Measurements from ENCODE around the gene PTPN13.
"Not testable (repeated sequence)": the region's sequence is repeated elsewhere in the genome, so short reads cannot be mapped to it uniquely, and the experiment has no call there.

Gene PTPN13

DNA sequence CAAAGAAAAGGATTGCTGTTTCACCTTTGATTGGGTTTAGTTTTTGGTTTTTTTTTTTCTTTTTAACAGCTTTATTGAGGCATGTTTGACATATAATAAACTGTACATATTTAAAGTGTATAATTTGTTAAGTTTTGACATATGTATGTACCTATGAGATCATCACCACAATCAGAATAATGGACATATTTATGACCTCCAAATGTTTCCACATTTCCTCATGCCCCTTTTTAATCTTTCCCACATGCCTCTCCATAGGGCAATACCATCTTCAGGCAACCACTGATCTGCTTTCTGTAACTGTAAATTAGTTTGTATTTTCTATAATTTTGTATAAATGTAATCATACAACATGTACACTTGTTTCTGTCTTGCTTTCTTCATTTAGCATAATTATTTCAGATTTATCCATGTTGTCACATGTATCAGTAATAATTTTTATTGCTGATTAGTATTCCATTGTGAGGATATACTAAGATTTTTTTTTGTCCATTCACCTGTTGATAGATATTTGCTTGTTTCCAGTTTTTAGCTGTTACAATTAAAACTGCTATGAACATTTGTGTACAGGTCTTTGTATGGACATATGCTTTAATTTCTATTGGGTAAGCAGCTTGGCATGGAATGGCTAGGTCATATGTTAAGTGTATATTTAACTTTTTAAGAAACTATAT lies 33.5 kb downstream of the PTPN13 start:
- Histone ChIP-seq H3K9ac (ENCODE audit: low read length) (no peak overlapping the region), H3K27me3 (ENCODE audit: control insufficient read depth, insufficient read depth, low read length) (no peaks in the 10 kb centered on the region), H3K36me3 (ENCODE audit: control insufficient read depth, insufficient read depth, low read length) (no peaks in the 10 kb centered on the region), H3K27ac (ENCODE audit: low read depth, low read length) (no peak overlapping the region), H3K4me1 (ENCODE audit: control insufficient read depth, insufficient read depth, low read length) (no peaks in the 10 kb centered on the region), H3K4me3 (ENCODE audit: low read length) (no peak overlapping the region)

DNA sequence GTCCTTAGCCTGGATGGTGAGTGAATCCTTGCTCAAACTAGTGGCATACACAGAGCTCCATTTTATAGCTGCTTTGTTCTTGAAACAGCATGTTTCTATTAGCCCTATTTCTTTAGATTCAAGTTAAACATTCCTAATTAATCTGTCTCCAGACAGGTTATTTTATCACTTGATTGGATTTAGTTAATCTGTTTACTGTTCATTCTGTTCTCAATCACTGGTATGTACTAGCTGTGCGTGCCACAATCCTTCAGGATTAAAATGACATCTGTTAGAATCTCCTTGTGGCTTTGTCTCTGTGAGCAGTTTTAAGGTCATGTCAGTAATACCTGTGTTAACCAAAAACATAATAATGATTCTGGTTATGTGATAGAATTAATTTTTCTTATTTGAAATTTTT lies 36.5 kb downstream of the PTPN13 start:
- H3K4me1 ChIP-seq (ENCODE audit: control insufficient read depth, insufficient read depth, low read length) = peaks cover 4% of the 10 kb centered on the region
- no peak overlapping the region for H3K4me3 ChIP-seq (ENCODE audit: low read length)
- H3K9ac ChIP-seq (ENCODE audit: low read length) = no peak overlapping the region
- H3K36me3 ChIP-seq (ENCODE audit: control insufficient read depth, insufficient read depth, low read length) = no peaks in the 10 kb centered on the region
- no peaks in the 10 kb centered on the region for H3K27me3 ChIP-seq (ENCODE audit: control insufficient read depth, insufficient read depth, low read length)
- H3K27ac ChIP-seq (ENCODE audit: low read depth, low read length) = no peak overlapping the region

DNA sequence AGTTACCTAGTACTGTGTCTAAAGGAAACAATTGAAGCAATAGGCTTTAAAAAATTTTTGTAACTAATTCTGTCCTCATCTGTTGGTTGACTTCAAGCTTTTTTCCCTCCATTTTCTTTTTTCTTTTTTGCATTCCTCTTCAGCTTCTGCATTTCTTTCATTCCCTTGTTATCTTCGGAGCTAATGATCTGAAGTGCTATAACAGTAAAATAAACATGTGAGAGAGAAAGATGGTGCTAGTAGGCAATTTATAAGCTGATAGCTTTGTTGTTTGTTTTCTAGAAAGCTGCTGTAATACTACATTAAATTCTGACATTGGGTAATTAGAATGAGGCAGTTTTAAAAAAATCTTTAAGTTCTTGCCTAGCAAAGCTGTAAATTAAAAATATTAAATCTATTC lies 37.1 kb downstream of the PTPN13 start:
- peaks cover 4% of the 10 kb centered on the region for H3K4me1 ChIP-seq (ENCODE audit: control insufficient read depth, insufficient read depth, low read length)
- no peak overlapping the region for H3K4me3 ChIP-seq (ENCODE audit: low read length)
- no peak overlapping the region for H3K9ac ChIP-seq (ENCODE audit: low read length)
- no peaks in the 10 kb centered on the region for H3K36me3 ChIP-seq (ENCODE audit: control insufficient read depth, insufficient read depth, low read length)
- no peaks in the 10 kb centered on the region for H3K27me3 ChIP-seq (ENCODE audit: control insufficient read depth, insufficient read depth, low read length)
- no peak overlapping the region for H3K27ac ChIP-seq (ENCODE audit: low read depth, low read length)

DNA sequence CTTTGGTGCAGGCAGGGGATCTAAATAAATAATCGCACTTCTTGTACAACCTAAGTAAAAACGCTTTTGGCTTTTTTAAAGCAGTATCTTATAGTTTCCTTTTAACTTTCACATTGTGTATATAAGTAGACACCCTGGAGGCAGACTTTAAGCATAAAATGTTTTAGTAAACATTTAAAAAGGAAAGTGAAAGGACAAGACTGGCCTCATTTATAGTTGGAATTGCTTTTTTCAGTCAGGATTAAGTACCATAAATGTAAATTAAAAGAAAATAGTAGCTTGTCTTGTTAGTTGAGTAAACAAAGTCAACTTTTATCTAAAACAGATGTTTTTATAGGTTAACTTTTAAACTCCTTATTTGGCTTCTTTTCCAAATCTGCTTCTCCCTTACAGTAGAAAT lies 39.7 kb downstream of the PTPN13 start:
- Histone ChIP-seq H3K4me3 (ENCODE audit: low read length) (no peak overlapping the region), H3K4me1 (ENCODE audit: control insufficient read depth, insufficient read depth, low read length) (peaks cover 4% of the 10 kb centered on the region), H3K9ac (ENCODE audit: low read length) (no peak overlapping the region), H3K27ac (ENCODE audit: low read depth, low read length) (no peak overlapping the region), H3K27me3 (ENCODE audit: control insufficient read depth, insufficient read depth, low read length) (no peaks in the 10 kb centered on the region), H3K36me3 (ENCODE audit: control insufficient read depth, insufficient read depth, low read length) (no peaks in the 10 kb centered on the region)

DNA sequence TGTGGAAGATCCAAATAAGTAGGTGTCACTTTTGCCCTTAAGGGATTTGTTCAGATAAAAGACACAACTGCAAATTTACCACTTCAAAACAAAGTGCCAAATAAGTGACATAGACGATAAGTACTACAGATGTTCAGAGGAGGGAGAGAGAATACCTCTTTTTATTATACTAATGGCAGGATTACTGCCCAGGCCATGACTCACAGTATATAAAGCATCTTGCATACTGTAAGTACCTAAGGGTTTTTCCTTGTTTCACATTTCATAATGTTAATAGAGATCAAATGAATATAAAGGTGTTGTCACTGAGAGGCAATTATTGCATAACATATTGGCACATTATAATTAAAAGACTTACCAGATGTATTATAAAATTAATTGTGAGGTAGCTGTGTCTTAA lies 46.4 kb downstream of the PTPN13 start:
- Histone ChIP-seq H3K27ac (ENCODE audit: low read depth, low read length) (no peak overlapping the region), H3K4me1 (ENCODE audit: control insufficient read depth, insufficient read depth, low read length) (no peaks in the 10 kb centered on the region), H3K27me3 (ENCODE audit: control insufficient read depth, insufficient read depth, low read length) (no peaks in the 10 kb centered on the region), H3K36me3 (ENCODE audit: control insufficient read depth, insufficient read depth, low read length) (no peaks in the 10 kb centered on the region), H3K9ac (ENCODE audit: low read length) (no peak overlapping the region), H3K4me3 (ENCODE audit: low read length) (no peak overlapping the region)

DNA sequence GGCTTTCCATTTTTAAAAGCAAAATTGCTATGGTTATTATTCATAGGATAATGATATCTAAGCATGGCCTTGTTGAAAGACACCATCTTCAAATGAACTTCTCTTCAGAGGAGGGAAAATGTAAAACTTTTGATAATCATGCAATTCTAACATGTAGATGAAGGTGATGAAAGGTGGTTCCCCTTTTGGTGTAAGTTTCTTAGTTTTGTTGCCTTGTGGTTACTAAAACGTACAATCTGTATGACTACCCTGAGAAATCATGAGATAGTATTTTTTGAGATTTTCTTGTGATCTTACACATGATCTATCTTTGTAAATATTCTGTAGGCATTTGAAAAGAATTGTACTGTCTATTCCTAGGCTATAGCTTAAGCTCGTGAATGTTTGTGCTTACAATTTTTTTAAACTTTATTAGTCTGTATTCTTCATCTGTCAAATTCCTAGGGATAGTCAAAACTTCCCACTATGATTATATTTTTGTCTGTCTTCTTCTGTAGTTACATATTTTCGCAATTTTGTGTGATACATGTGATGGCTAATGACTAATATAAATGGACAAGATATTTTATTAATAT lies 47.5 kb downstream of the PTPN13 start:
- Histone ChIP-seq H3K4me3 (ENCODE audit: low read length) (no peak overlapping the region), H3K9ac (ENCODE audit: low read length) (no peak overlapping the region), H3K36me3 (ENCODE audit: control insufficient read depth, insufficient read depth, low read length) (no peaks in the 10 kb centered on the region), H3K4me1 (ENCODE audit: control insufficient read depth, insufficient read depth, low read length) (no peaks in the 10 kb centered on the region), H3K27ac (ENCODE audit: low read depth, low read length) (no peak overlapping the region), H3K27me3 (ENCODE audit: control insufficient read depth, insufficient read depth, low read length) (no peaks in the 10 kb centered on the region)

DNA sequence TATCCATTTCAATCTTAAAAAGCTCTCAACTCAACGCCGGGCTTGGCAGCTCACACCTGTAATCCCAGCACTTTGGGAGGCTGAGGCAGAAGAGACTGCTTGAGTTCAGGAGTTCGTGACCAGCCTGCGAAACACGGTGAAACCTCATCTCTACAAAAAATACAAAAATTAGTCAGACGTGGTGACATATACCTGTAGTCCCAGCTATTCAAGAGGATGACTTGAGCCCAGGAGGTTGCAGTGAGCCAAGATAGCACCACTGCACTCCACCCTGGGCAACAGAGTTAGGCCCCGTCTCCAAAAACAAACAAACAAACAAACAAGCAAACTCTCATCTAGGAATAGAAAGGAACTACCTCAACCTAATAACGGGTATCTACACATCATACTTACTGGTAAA lies 50.8 kb downstream of the PTPN13 start:
- H3K27ac ChIP-seq (ENCODE audit: low read depth, low read length) = no peak overlapping the region
- no peak overlapping the region for H3K4me3 ChIP-seq (ENCODE audit: low read length)
- H3K9ac ChIP-seq (ENCODE audit: low read length) = no peak overlapping the region
- H3K27me3 ChIP-seq (ENCODE audit: control insufficient read depth, insufficient read depth, low read length) = no peaks in the 10 kb centered on the region
- H3K4me1 ChIP-seq (ENCODE audit: control insufficient read depth, insufficient read depth, low read length) = no peaks in the 10 kb centered on the region
- H3K36me3 ChIP-seq (ENCODE audit: control insufficient read depth, insufficient read depth, low read length) = no peaks in the 10 kb centered on the region

DNA sequence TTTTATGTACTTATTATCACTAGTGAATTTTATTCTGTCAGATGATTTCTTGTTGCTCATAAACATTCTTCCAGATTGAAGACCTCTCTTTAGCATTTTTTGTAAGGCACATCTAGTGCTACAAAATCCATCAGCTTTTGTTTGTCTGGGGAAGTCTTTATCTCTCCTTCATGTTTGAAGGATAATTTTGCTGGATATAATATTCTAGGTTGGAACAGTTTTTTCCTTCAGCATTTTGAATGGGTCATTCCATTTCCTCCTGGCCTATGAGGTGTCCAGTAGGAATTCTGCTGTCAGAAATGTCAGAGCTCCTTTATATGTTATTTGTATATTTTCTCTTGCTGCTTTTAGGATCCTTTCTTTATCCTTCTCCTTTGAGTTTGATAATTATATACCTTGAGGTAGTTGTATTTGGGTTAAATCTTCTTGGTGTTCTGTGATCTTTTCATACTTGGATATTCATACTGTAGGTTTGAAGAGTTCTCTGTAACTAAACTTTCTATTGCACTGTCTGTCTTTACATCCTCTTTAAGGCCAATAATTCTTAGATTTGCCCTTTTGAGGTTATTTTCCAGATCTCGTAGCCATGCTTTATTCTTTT lies 58.3 kb downstream of the PTPN13 start:
- no peak overlapping the region for H3K27ac ChIP-seq (ENCODE audit: low read depth, low read length)
- no peaks in the 10 kb centered on the region for H3K27me3 ChIP-seq (ENCODE audit: control insufficient read depth, insufficient read depth, low read length)
- H3K4me3 ChIP-seq (ENCODE audit: low read length) = no peak overlapping the region
- H3K9ac ChIP-seq (ENCODE audit: low read length) = no peak overlapping the region
- H3K4me1 ChIP-seq (ENCODE audit: control insufficient read depth, insufficient read depth, low read length) = no peaks in the 10 kb centered on the region
- H3K36me3 ChIP-seq (ENCODE audit: control insufficient read depth, insufficient read depth, low read length) = no peaks in the 10 kb centered on the region

DNA sequence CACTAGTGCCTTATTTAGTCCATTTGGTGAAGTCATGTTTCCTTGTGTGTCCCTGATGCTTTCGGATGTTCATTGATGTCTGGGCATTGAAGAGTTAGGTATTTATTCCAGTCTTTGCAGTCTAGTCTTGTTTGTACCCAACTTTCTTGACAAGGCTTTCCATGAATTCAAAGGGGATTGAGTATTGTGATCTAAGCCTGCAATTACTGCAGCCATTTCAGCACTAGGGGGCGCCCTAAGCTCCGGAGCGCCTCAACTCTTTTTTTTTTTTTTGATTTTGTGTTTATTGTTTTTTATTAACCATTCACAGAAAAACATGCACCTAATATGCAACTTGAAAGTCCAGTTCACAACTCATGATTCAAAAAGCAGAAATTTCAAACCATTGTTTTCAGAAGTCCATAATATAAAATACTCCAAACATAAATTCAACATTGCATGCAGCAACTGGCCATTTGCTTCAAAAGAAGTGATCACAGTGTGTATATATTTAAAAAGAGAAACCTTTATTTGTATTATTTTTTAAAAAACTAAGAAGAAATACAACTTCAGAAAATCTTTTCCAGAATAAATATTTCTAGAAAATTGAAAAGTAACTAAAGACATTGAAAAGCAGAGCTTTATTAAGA lies 59.2 kb downstream of the PTPN13 start:
- H3K36me3 ChIP-seq (ENCODE audit: control insufficient read depth, insufficient read depth, low read length) = no peaks in the 10 kb centered on the region
- H3K27ac ChIP-seq (ENCODE audit: low read depth, low read length) = no peak overlapping the region
- H3K4me1 ChIP-seq (ENCODE audit: control insufficient read depth, insufficient read depth, low read length) = no peaks in the 10 kb centered on the region
- H3K4me3 ChIP-seq (ENCODE audit: low read length) = no peak overlapping the region
- no peaks in the 10 kb centered on the region for H3K27me3 ChIP-seq (ENCODE audit: control insufficient read depth, insufficient read depth, low read length)
- H3K9ac ChIP-seq (ENCODE audit: low read length) = no peak overlapping the region

DNA sequence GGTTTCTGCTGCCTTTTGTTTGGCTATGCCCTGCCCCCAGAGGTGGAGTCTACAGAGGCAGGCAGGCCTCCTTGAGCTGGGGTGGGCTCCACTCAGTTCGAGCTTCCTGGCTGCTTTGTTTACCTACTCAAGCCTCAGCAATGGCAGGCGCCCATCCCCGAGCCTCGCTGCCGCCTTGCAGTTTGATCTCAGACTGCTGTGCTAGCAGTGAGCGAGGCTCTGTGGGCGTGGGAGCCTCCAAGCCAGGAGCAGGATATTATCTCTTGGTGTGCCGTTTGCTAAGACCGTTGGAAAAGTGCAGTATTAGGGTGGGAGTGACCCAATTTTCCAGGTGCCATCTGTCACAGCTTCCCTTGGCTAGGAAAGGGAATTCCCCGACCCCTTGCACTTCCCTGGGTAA lies 62.7 kb downstream of the PTPN13 start:
- H3K27ac ChIP-seq (ENCODE audit: low read depth, low read length); H3K4me3 ChIP-seq (ENCODE audit: low read length); H3K4me1 ChIP-seq (ENCODE audit: control insufficient read depth, insufficient read depth, low read length); H3K36me3 ChIP-seq (ENCODE audit: control insufficient read depth, insufficient read depth, low read length); H3K27me3 ChIP-seq (ENCODE audit: control insufficient read depth, insufficient read depth, low read length); H3K9ac ChIP-seq (ENCODE audit: low read length): not testable (repeated sequence)

DNA sequence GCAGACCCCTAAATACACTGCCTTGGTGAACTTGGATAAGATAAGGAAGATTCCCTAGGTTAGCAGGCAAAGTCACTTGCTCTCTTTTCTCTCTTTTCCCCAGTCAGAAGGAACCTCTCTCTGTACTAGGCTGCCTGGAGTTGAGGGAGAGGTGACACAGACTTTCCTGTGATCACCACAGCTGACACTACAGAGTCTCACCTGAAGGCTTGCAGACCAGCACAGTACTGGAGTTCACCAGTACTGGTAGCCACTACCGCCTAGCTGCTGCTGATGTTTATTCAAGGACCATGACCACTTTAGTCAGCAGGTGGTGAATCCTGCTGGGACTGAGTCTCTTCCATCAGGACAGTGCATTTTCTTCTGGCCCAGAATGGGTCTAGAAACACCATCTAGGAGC lies 63.3 kb downstream of the PTPN13 start:
- H3K27me3 ChIP-seq (ENCODE audit: control insufficient read depth, insufficient read depth, low read length) = no peaks in the 10 kb centered on the region
- no peak overlapping the region for H3K4me3 ChIP-seq (ENCODE audit: low read length)
- H3K9ac ChIP-seq (ENCODE audit: low read length) = no peak overlapping the region
- H3K27ac ChIP-seq (ENCODE audit: low read depth, low read length) = no peak overlapping the region
- no peaks in the 10 kb centered on the region for H3K4me1 ChIP-seq (ENCODE audit: control insufficient read depth, insufficient read depth, low read length)
- no peaks in the 10 kb centered on the region for H3K36me3 ChIP-seq (ENCODE audit: control insufficient read depth, insufficient read depth, low read length)

DNA sequence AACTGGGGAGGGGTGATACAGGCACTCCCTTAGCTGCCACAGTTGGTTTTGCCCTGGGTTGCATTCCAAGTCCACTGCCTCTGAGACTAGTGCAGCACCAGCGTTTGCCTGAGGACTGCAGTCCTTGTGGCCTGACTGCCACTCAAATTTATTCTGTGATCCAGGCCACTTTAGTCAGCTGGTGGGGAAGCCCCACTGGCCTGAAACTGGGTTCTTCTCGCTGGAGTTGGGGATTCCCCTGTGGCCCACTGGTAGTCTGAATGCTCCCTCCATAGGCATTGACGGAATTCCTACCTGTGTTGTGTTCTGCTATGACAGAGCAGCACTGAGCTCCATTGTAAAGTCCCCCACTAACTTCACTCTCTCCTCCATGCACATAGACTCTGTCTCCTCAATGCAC lies 63.8 kb downstream of the PTPN13 start:
- no peaks in the 10 kb centered on the region for H3K4me1 ChIP-seq (ENCODE audit: control insufficient read depth, insufficient read depth, low read length)
- no peak overlapping the region for H3K9ac ChIP-seq (ENCODE audit: low read length)
- H3K4me3 ChIP-seq (ENCODE audit: low read length) = no peak overlapping the region
- no peaks in the 10 kb centered on the region for H3K27me3 ChIP-seq (ENCODE audit: control insufficient read depth, insufficient read depth, low read length)
- no peak overlapping the region for H3K27ac ChIP-seq (ENCODE audit: low read depth, low read length)
- H3K36me3 ChIP-seq (ENCODE audit: control insufficient read depth, insufficient read depth, low read length) = no peaks in the 10 kb centered on the region

DNA sequence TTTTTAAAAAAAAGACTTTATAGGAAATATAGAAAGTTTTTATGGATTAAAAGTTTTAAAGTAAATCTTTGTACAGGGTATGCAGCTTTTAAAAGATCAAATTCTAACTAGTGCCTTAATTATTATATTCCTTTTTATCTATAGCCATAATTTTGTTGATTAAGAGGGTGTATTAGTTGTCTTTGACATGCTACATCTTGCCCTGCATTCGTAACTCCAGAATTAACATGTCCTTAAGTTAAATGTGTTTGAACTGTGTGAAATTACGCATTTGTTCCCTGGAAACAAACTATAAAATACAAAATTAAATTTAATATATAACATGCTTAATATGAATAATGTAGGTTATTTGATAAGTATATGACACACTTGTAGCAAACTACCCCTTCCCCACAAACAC lies 66.3 kb downstream of the PTPN13 start:
- H3K27me3 ChIP-seq (ENCODE audit: control insufficient read depth, insufficient read depth, low read length) = no peaks in the 10 kb centered on the region
- H3K4me1 ChIP-seq (ENCODE audit: control insufficient read depth, insufficient read depth, low read length) = no peaks in the 10 kb centered on the region

More for the DNA sequence above, 66.3 kb downstream of the PTPN13 start:
- Histone ChIP-seq H3K36me3 (ENCODE audit: control insufficient read depth, insufficient read depth, low read length) (no peaks in the 10 kb centered on the region), H3K4me3 (ENCODE audit: low read length) (no peak overlapping the region), H3K9ac (ENCODE audit: low read length) (no peak overlapping the region), H3K27ac (ENCODE audit: low read depth, low read length) (no peak overlapping the region)
